Measurements from ENCODE around the gene IGF2BP1. TPM values are rescaled to one million over a fixed set of nuclear protein-coding genes. Genes with fewer than 3 reads are reported as not detected.
"Not testable (repeated sequence)": the region's sequence is repeated elsewhere in the genome, so short reads cannot be mapped to it uniquely, and the experiment has no call there.

The IGF2BP1 gene
- total RNA-seq, 1 experiment from 2014 or later, result 105 TPM

- no peak overlapping the region for H3K4me3 ChIP-seq (ENCODE audit: insufficient read depth, low read depth, low read length)
- peak; percentile 47 for DNase-seq
- H3K36me3 ChIP-seq (replicated peaks; ENCODE audit: control insufficient read depth, insufficient read depth, low read length), result peaks cover 18% of the 10 kb centered on the region
- H3K27me3 ChIP-seq (ENCODE audit: control insufficient read depth, insufficient read depth, low read length), result no peaks in the 10 kb centered on the region
Observed at GRCh38 chr17:49021095-49021767, 24.0 kb downstream of the IGF2BP1 start.

DNA sequence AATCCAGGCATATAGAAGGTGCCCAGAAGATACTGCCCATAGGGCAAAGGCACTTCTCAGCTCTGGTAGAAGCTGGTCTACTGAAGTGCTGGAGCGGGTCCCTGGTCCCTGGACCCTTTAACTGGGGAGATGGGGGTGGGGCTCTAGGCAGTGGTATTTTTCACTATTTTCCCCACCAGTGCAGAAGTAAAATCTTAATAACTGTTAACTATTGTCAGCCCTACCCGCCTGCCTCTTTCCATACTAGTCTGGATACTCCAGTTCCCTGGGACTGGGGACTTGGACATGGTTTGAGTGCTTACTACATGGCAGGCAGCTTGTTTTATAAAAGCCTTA, 24.6 kb downstream of the IGF2BP1 start:
- no peak overlapping the region for H3K4me3 ChIP-seq (ENCODE audit: insufficient read depth, low read depth, low read length)
- no peaks in the 10 kb centered on the region for H3K27me3 ChIP-seq (ENCODE audit: control insufficient read depth, insufficient read depth, low read length)
- H3K36me3 ChIP-seq (replicated peaks; ENCODE audit: control insufficient read depth, insufficient read depth, low read length), result peaks cover 15% of the 10 kb centered on the region
- no peak for DNase-seq

- H3K27me3 ChIP-seq (ENCODE audit: control insufficient read depth, insufficient read depth, low read length), result no peaks in the 10 kb centered on the region
- H3K4me3 ChIP-seq (ENCODE audit: insufficient read depth, low read depth, low read length), result no peak overlapping the region
- DNase-seq, result peak; percentile 94
- H3K36me3 ChIP-seq (replicated peaks; ENCODE audit: control insufficient read depth, insufficient read depth, low read length), result peaks cover 15% of the 10 kb centered on the region
Observed at GRCh38 chr17:49022391-49022941, 25.3 kb downstream of the IGF2BP1 start.

- Histone ChIP-seq H3K4me3 (ENCODE audit: insufficient read depth, low read depth, low read length) (no peak overlapping the region), H3K27me3 (ENCODE audit: control insufficient read depth, insufficient read depth, low read length) (no peaks in the 10 kb centered on the region), H3K36me3 (replicated peaks; ENCODE audit: control insufficient read depth, insufficient read depth, low read length) (peaks cover 21% of the 10 kb centered on the region)
- no peak for DNase-seq
Observed at GRCh38 chr17:49024523-49024922, 27.3 kb downstream of the IGF2BP1 start.

GRCh38 chr17:49026447-49026846, 29.3 kb downstream of the IGF2BP1 start:
- not testable (repeated sequence) for H3K4me3 ChIP-seq (ENCODE audit: insufficient read depth, low read depth, low read length); DNase-seq; H3K27me3 ChIP-seq (ENCODE audit: control insufficient read depth, insufficient read depth, low read length)
- H3K36me3 ChIP-seq (replicated peaks; ENCODE audit: control insufficient read depth, insufficient read depth, low read length), result peaks cover 25% of the 10 kb centered on the region

- DNase-seq, result no peak
- H3K27me3 ChIP-seq (ENCODE audit: control insufficient read depth, insufficient read depth, low read length), result no peaks in the 10 kb centered on the region
- H3K36me3 ChIP-seq (replicated peaks; ENCODE audit: control insufficient read depth, insufficient read depth, low read length), result peaks cover 31% of the 10 kb centered on the region
- no peak overlapping the region for H3K4me3 ChIP-seq (ENCODE audit: insufficient read depth, low read depth, low read length)
Observed at GRCh38 chr17:49028271-49028670, 31.1 kb downstream of the IGF2BP1 start.

GRCh38 chr17:49029801-49030200, 32.6 kb downstream of the IGF2BP1 start:
- H3K36me3 ChIP-seq (replicated peaks; ENCODE audit: control insufficient read depth, insufficient read depth, low read length), result peaks cover 31% of the 10 kb centered on the region
- H3K4me3 ChIP-seq (ENCODE audit: insufficient read depth, low read depth, low read length), result no peak overlapping the region
- DNase-seq, result no peak
- H3K27me3 ChIP-seq (ENCODE audit: control insufficient read depth, insufficient read depth, low read length), result no peaks in the 10 kb centered on the region

- H3K4me3 ChIP-seq (ENCODE audit: insufficient read depth, low read depth, low read length), result no peak overlapping the region
- no peaks in the 10 kb centered on the region for H3K27me3 ChIP-seq (ENCODE audit: control insufficient read depth, insufficient read depth, low read length)
- peaks cover 30% of the 10 kb centered on the region for H3K36me3 ChIP-seq (replicated peaks; ENCODE audit: control insufficient read depth, insufficient read depth, low read length)
- DNase-seq, result peak; percentile 88
Observed at GRCh38 chr17:49031965-49032928, 35.1 kb downstream of the IGF2BP1 start.

- no peaks in the 10 kb centered on the region for H3K27me3 ChIP-seq (ENCODE audit: control insufficient read depth, insufficient read depth, low read length)
- DNase-seq, result peak; percentile 94
- no peak overlapping the region for H3K4me3 ChIP-seq (ENCODE audit: insufficient read depth, low read depth, low read length)
- peaks cover 48% of the 10 kb centered on the region for H3K36me3 ChIP-seq (replicated peaks; ENCODE audit: control insufficient read depth, insufficient read depth, low read length)
Observed at GRCh38 chr17:49035470-49036269, 38.5 kb downstream of the IGF2BP1 start.

DNA sequence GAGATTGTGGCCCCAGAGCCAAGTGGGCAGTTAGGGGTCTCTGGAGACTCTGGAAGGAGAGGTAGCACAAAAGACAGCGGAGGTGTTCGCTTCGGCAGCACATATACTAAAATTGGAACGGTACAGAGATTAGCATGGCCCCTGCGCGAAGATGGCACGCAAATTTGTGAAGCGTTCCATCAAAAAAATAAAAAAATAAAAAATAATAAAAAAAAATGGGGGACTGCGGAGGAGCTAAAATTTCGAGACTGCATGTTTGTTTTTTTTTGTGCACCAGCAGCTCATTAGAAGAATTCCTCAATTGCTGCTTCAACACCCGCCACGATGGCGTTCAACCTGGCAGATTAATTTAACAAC, 39.1 kb downstream of the IGF2BP1 start:
- DNase-seq, result no peak
- peaks cover 51% of the 10 kb centered on the region for H3K36me3 ChIP-seq (replicated peaks; ENCODE audit: control insufficient read depth, insufficient read depth, low read length)
- no peak overlapping the region for H3K4me3 ChIP-seq (ENCODE audit: insufficient read depth, low read depth, low read length)
- no peaks in the 10 kb centered on the region for H3K27me3 ChIP-seq (ENCODE audit: control insufficient read depth, insufficient read depth, low read length)

DNA sequence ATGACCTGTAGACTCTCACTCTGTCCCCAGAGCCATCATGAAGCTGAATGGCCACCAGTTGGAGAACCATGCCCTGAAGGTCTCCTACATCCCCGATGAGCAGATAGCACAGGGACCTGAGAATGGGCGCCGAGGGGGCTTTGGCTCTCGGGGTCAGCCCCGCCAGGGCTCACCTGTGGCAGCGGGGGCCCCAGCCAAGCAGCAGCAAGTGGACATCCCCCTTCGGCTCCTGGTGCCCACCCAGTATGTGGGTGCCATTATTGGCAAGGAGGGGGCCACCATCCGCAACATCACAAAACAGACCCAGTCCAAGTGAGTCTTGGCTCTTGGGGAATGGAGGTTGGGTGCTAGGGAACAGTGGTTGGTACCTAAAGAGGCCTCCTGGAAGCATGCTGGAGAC, 41.0 kb downstream of the IGF2BP1 start:
- peaks cover 64% of the 10 kb centered on the region for H3K36me3 ChIP-seq (replicated peaks; ENCODE audit: control insufficient read depth, insufficient read depth, low read length)
- DNase-seq, result no peak
- H3K27me3 ChIP-seq (ENCODE audit: control insufficient read depth, insufficient read depth, low read length), result no peaks in the 10 kb centered on the region
- no peak overlapping the region for H3K4me3 ChIP-seq (ENCODE audit: insufficient read depth, low read depth, low read length)

- H3K4me3 ChIP-seq (ENCODE audit: insufficient read depth, low read depth, low read length), result no peak overlapping the region
- no peaks in the 10 kb centered on the region for H3K27me3 ChIP-seq (ENCODE audit: control insufficient read depth, insufficient read depth, low read length)
- peaks cover 67% of the 10 kb centered on the region for H3K36me3 ChIP-seq (replicated peaks; ENCODE audit: control insufficient read depth, insufficient read depth, low read length)
- DNase-seq, result no peak
Observed at GRCh38 chr17:49038544-49038943, 41.4 kb downstream of the IGF2BP1 start.

DNA sequence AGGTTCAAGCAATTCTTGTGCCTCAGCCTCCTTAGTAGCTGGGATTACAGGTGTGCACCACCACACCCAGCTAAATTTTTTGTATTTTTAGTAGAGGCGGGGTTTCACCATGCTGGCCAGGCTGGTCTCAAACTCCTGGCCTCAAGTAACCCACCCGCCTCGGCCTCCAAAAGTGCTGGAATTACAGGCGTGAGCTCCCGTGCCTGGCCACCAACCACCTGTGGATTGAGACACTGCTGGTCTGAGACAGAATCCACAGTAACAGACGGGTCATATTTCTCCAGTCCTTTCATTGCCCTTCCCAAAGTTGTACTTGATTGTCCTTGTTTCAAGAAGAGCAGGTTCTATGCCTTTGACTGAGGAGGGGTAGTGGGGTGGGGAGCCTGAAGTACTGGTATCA, 42.3 kb downstream of the IGF2BP1 start:
- H3K4me3 ChIP-seq (ENCODE audit: insufficient read depth, low read depth, low read length); DNase-seq; H3K27me3 ChIP-seq (ENCODE audit: control insufficient read depth, insufficient read depth, low read length): not testable (repeated sequence)
- peaks cover 72% of the 10 kb centered on the region for H3K36me3 ChIP-seq (replicated peaks; ENCODE audit: control insufficient read depth, insufficient read depth, low read length)

GRCh38 chr17:49041527-49041926, 44.3 kb downstream of the IGF2BP1 start:
- Histone ChIP-seq H3K36me3 (replicated peaks; ENCODE audit: control insufficient read depth, insufficient read depth, low read length) (peaks cover 90% of the 10 kb centered on the region), H3K27me3 (ENCODE audit: control insufficient read depth, insufficient read depth, low read length) (no peaks in the 10 kb centered on the region), H3K4me3 (ENCODE audit: insufficient read depth, low read depth, low read length) (no peak overlapping the region)
- DNase-seq, result no peak
